Activated CD4-positive, alpha-beta T cell treated with anti-CD3 and anti-CD28 coated beads, Interleukin-2, amount 50 U/mL, for 16 hours (primary cell): ENCODE results near the gene HCFC1R1.

Experiments
- DNase-seq: peaks from one replicate; pipeline ENCODE4 v3.0.0-alpha.2; 2020

Gene HCFC1R1

DNA sequence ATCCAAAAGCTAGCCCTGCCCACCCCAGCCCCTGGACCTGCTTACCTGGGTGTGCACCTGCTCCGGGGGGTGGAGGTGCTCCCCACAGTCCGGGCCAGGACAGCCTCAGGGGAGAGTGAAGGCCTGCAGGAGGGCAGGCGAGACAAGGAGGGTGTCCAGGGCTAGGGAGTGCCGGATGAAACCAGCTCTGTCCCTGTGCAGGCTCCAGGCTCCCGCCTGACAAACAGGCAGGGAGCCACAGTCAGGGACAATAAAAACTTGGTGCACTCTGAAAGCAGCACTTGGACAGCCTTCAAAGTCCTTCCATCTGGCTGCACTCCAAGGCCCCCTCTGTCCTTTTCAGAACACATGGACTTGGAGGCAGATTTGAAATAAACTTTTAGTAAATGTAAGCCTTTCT, 50.6 kb downstream of the HCFC1R1 start:
- DNase-seq: no peak
